ENCODE results near the gene SH3BGR. TPM values are rescaled to one million over a fixed set of nuclear protein-coding genes. Genes with fewer than 3 reads are reported as not detected.

SH3BGR gene
- total RNA-seq, 2 experiments from 2014 or later = 3.2 to 4.0 TPM

Small RNAs within 50 kb of the gene (microRNA-seq; reads per million reads assigned to microRNA genes)
- not detected for gene MIR6508 (ENCODE audit: borderline microRNAs expressed, borderline replicate concordance)

Other genes starting within 250 kb of the SH3BGR start
- 10 to 100 TPM; 23.0 to 24.5 TPM for gene BRWD1, start 138.3 kb upstream of the SH3BGR start, total RNA-seq
- gene HMGN1, start 102.9 kb upstream of the SH3BGR start, total RNA-seq = 100 to 1,000 TPM; 527 to 529 TPM
- under 1 TPM in 1 of 2 experiments, not detected in 1; 0.26 TPM for gene LCA5L, start 6.2 kb upstream of the SH3BGR start, total RNA-seq
- not detected for gene B3GALT5, start 161.0 kb downstream of the SH3BGR start, total RNA-seq